HepG2 (cell line): ENCODE measurements around the gene GNA12. TPM values are rescaled to one million over a fixed set of nuclear protein-coding genes. Genes with fewer than 3 reads are reported as not detected.

ENCODE experiments used
- HMG20A ChIP-seq: IDR thresholded peaks from 2 replicates; pipeline ENCODE4 v1.6.1; 2016; ENCODE audit warnings: borderline replicate concordance
- KMT2A ChIP-seq: sonication (generic); formaldehyde crosslinking; IDR thresholded peaks from 2 replicates; pipeline ENCODE4 v1.4.0; 2020; ENCODE audit warnings: missing genetic modification reagents
- PATZ1 ChIP-seq: sonication (generic); formaldehyde crosslinking; IDR thresholded peaks from 2 replicates; pipeline ENCODE4 v1.4.0; 2020; ENCODE audit warnings: missing genetic modification reagents
- ZBTB40 ChIP-seq, 2 experiments: fragments of 450-650 bp in 1 of 2; sonication (generic) in 1 of 2; formaldehyde crosslinking in 1 of 2; IDR thresholded peaks; 2 replicates each; pipeline versions ENCODE4 v1.6.1 to v1.8.0; 2016 to 2022; ENCODE audit warnings: antibody characterized with exemption in 1 of 2, mild to moderate bottlenecking in 1 of 2, missing genetic modification reagents in 1 of 2
- ZKSCAN8 ChIP-seq: IDR thresholded peaks from 2 replicates; pipeline ENCODE4 v1.6.1; 2016; ENCODE audit warnings: borderline replicate concordance, missing genetic modification reagents, missing compliant biosample characterization
- ZMYM3 ChIP-seq: sonication (generic); formaldehyde crosslinking; IDR thresholded peaks from 2 replicates; pipeline ENCODE4 v1.5.1; 2020; ENCODE audit warnings: mild to moderate bottlenecking, missing genetic modification reagents
- ZNF224 ChIP-seq: sonication (generic); formaldehyde crosslinking; IDR thresholded peaks from 2 replicates; pipeline ENCODE4 v1.5.0; 2020; ENCODE audit warnings: mild to moderate bottlenecking, missing genetic modification reagents
- ZNF557 ChIP-seq: sonication (generic); formaldehyde crosslinking; IDR thresholded peaks from 2 replicates; pipeline ENCODE4 v1.4.0; 2020; ENCODE audit warnings: missing genetic modification reagents
- ZNF781 ChIP-seq: sonication (generic); formaldehyde crosslinking; IDR thresholded peaks from 2 replicates; pipeline ENCODE4 v1.5.1; 2020; ENCODE audit warnings: borderline replicate concordance, mild to moderate bottlenecking, missing genetic modification reagents; ENCODE audit errors: not compliant biosample characterization
- polyA plus RNA-seq, 8 experiments: library from polyadenylated mRNA; depleted of rRNA in 3 of 8; stranded (reverse) in 7 of 8; unstranded in 1 of 8; fragments of >200 nt; fragmentation: Illumina TruSeq in 4 of 8; extraction: Trizol in 4 of 8; gene quantifications; 2 replicates each; pipeline versions ENCODE4 v1.2.1 to v1.2.3, GENCODE V29; 2011 to 2016; ENCODE audit warnings: low read depth in 4 of 8, missing spikeins in 1 of 8, mixed read lengths in 1 of 8; ENCODE audit not compliant: insufficient read depth in 1 of 8
- total RNA-seq, 5 experiments: library from RNA; depleted of rRNA; stranded (reverse); fragments of >200 nt; fragmentation: Illumina TruSeq; extraction: Trizol; gene quantifications; 2 replicates each; pipeline ENCODE4 v1.2.3, GENCODE V29; 2016; ENCODE audit warnings: low read depth in 1 of 5
- TF ChIP-seq, protein P1 (sequence below): sonication (generic); formaldehyde crosslinking; IDR thresholded peaks from 2 replicates; pipeline ENCODE4 v1.4.0; 2020; ENCODE audit warnings: low read depth, mild to moderate bottlenecking, missing genetic modification reagents
- TF ChIP-seq, protein P2 (sequence below): sonication (generic); formaldehyde crosslinking; IDR thresholded peaks from 2 replicates; pipeline ENCODE4 v1.5.0; 2020; ENCODE audit warnings: mild to moderate bottlenecking, missing genetic modification reagents

The GNA12 gene
- total and polyA plus RNA-seq, 2 of the 13 experiments (the other 11 are each of a cell fraction or from before 2014, with no cell fraction given), result 16.2 to 50.9 TPM

DNA sequence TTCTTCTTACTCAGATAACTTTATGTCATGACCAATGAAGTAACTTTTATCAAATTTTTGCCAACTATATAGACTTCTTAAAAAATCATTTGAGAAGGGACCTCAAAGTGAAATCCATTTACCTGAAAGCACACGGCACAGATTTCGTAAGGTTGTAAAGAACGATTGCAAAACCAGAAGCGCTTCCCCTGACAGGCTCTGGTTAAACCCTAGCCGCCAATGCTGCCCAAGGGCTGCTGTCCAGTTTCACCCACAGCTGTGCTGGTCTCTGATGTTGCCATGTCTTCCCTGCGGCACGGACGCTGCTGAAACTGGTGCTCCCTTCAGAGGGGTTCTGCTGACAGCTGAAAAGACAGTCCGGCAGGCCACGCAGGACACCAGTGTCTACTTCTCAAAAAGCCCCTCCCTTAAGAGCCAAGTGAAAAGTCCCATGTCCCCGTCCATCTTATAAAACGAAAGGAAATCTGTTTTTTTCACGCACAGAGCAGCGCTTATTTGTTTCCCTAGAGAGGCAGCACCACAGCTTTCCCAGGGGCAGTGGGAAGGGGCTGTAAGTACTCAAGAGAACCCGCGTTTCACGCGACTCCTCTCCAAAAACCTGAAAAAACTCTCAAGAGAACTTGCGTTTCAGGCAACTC is 32.5 kb downstream of the GNA12 start (continued):
- no peak for TF ChIP-seq ZNF557 (CRISPR knock-in tag)
- TF ChIP-seq, protein P1, sequence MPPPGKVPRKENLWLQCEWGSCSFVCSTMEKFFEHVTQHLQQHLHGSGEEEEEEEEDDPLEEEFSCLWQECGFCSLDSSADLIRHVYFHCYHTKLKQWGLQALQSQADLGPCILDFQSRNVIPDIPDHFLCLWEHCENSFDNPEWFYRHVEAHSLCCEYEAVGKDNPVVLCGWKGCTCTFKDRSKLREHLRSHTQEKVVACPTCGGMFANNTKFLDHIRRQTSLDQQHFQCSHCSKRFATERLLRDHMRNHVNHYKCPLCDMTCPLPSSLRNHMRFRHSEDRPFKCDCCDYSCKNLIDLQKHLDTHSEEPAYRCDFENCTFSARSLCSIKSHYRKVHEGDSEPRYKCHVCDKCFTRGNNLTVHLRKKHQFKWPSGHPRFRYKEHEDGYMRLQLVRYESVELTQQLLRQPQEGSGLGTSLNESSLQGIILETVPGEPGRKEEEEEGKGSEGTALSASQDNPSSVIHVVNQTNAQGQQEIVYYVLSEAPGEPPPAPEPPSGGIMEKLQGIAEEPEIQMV (CRISPR knock-in tag), result 0 out of 2 replicates have a peak, but pooled peaks have one; percentile 26
- no peak for TF ChIP-seq PATZ1 (CRISPR knock-in tag)
- TF ChIP-seq ZMYM3 (CRISPR knock-in tag), result 0 out of 2 replicates have a peak, but pooled peaks have one; percentile 25
- TF ChIP-seq ZNF224 (CRISPR knock-in tag), result no peak
- TF ChIP-seq, protein P2, sequence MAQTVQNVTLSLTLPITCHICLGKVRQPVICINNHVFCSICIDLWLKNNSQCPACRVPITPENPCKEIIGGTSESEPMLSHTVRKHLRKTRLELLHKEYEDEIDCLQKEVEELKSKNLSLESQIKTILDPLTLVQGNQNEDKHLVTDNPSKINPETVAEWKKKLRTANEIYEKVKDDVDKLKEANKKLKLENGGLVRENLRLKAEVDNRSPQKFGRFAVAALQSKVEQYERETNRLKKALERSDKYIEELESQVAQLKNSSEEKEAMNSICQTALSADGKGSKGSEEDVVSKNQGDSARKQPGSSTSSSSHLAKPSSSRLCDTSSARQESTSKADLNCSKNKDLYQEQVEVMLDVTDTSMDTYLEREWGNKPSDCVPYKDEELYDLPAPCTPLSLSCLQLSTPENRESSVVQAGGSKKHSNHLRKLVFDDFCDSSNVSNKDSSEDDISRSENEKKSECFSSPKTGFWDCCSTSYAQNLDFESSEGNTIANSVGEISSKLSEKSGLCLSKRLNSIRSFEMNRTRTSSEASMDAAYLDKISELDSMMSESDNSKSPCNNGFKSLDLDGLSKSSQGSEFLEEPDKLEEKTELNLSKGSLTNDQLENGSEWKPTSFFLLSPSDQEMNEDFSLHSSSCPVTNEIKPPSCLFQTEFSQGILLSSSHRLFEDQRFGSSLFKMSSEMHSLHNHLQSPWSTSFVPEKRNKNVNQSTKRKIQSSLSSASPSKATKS (CRISPR knock-in tag), result no peak
- peak; percentile 83; the same call in 1 of the 2 replicates for TF ChIP-seq KMT2A (CRISPR knock-in tag)
- no peak for TF ChIP-seq ZBTB40 (IDR thresholded peaks at IDR 0.05)
- TF ChIP-seq ZBTB40 (CRISPR knock-in tag; IDR thresholded peaks at IDR 0.05), result no peak
- TF ChIP-seq HMG20A (CRISPR knock-in tag), result no peak
- no peak for TF ChIP-seq ZKSCAN8 (CRISPR knock-in tag)
- no peak for TF ChIP-seq ZNF781 (CRISPR knock-in tag)
